ENCODE data around the gene SPRY4. TPM values are rescaled to one million over a fixed set of nuclear protein-coding genes. Genes with fewer than 3 reads are reported as not detected.

The SPRY4 gene
- total and polyA plus RNA-seq, 2 of the 13 experiments (the other 11 are each of a cell fraction or from before 2014, with no cell fraction given): 8.9 to 17.8 TPM

DNA sequence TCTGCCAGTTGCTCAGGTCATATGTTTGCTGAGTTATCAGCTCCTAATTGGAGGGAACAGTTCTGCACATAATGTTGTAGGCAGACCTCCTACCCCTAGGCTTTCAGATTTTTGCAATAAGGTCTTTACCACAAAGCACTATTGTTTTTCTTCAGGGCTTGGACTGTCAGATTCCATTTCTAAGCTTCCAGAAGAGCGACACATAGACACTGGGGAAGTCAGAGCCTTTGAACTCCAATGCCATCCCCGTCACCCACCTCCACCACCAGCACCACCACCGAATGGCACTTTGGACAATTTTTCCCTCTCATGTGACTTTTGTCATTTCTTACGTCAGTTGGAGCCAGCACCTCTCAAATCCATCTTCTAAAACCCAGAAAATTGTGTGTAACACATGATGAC, 28.3 kb upstream of the SPRY4 start (continued):
- TF ChIP-seq, protein P1, sequence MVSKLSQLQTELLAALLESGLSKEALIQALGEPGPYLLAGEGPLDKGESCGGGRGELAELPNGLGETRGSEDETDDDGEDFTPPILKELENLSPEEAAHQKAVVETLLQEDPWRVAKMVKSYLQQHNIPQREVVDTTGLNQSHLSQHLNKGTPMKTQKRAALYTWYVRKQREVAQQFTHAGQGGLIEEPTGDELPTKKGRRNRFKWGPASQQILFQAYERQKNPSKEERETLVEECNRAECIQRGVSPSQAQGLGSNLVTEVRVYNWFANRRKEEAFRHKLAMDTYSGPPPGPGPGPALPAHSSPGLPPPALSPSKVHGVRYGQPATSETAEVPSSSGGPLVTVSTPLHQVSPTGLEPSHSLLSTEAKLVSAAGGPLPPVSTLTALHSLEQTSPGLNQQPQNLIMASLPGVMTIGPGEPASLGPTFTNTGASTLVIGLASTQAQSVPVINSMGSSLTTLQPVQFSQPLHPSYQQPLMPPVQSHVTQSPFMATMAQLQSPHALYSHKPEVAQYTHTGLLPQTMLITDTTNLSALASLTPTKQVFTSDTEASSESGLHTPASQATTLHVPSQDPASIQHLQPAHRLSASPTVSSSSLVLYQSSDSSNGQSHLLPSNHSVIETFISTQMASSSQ (IDR thresholded peaks at IDR 0.05; ENCODE audit: low read depth): no peak
- TF ChIP-seq, protein P1 (CRISPR knock-in tag; IDR thresholded peaks at IDR 0.05; ENCODE audit: borderline replicate concordance): no peak
- TF ChIP-seq GFI1 (CRISPR knock-in tag; IDR thresholded peaks at IDR 0.05; ENCODE audit: borderline replicate concordance): no peak
- no peak for TF ChIP-seq ZNF761 (CRISPR knock-in tag; conservative IDR thresholded peaks at IDR 0.05)
- no peak for TF ChIP-seq MTA1 (CRISPR knock-in tag; IDR thresholded peaks at IDR 0.05; ENCODE audit: borderline replicate concordance)
- TF ChIP-seq, protein P2, sequence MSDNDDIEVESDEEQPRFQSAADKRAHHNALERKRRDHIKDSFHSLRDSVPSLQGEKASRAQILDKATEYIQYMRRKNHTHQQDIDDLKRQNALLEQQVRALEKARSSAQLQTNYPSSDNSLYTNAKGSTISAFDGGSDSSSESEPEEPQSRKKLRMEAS (IDR thresholded peaks at IDR 0.05): peak; percentile 27; the same call in 1 of the 2 replicates
- TF ChIP-seq ZKSCAN5 (CRISPR knock-in tag; IDR thresholded peaks at IDR 0.05): no peak
- TF ChIP-seq EHMT2 (IDR thresholded peaks at IDR 0.05; ENCODE audit: borderline replicate concordance, low read depth, low read length): no peak
- no peak for TF ChIP-seq ZBTB1 (CRISPR knock-in tag; IDR thresholded peaks at IDR 0.05; ENCODE audit: borderline replicate concordance)
- TF ChIP-seq, protein P3, sequence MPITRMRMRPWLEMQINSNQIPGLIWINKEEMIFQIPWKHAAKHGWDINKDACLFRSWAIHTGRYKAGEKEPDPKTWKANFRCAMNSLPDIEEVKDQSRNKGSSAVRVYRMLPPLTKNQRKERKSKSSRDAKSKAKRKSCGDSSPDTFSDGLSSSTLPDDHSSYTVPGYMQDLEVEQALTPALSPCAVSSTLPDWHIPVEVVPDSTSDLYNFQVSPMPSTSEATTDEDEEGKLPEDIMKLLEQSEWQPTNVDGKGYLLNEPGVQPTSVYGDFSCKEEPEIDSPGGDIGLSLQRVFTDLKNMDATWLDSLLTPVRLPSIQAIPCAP (CRISPR knock-in tag; IDR thresholded peaks at IDR 0.05; ENCODE audit: low read depth): no peak
- TF ChIP-seq ETV5 (CRISPR knock-in tag; IDR thresholded peaks at IDR 0.05; ENCODE audit: borderline replicate concordance): peak; percentile 13; the same call in 1 of the 2 replicates
- no peak for TF ChIP-seq ZNF224 (CRISPR knock-in tag; IDR thresholded peaks at IDR 0.05)
- TF ChIP-seq ZNF563 (CRISPR knock-in tag; IDR thresholded peaks at IDR 0.05): no peak
- TF ChIP-seq ZNF747 (CRISPR knock-in tag; IDR thresholded peaks at IDR 0.05; ENCODE audit: borderline replicate concordance): no peak
- no peak for TF ChIP-seq ZNF17 (CRISPR knock-in tag; IDR thresholded peaks at IDR 0.05)
- no peak; a peak in 1 of 4 replicates for TF ChIP-seq NR2F1 (CRISPR knock-in tag; IDR thresholded peaks at IDR 0.05)
- no peak for TF ChIP-seq ZNF546 (CRISPR knock-in tag; conservative IDR thresholded peaks at IDR 0.05)
- TF ChIP-seq, protein P4, sequence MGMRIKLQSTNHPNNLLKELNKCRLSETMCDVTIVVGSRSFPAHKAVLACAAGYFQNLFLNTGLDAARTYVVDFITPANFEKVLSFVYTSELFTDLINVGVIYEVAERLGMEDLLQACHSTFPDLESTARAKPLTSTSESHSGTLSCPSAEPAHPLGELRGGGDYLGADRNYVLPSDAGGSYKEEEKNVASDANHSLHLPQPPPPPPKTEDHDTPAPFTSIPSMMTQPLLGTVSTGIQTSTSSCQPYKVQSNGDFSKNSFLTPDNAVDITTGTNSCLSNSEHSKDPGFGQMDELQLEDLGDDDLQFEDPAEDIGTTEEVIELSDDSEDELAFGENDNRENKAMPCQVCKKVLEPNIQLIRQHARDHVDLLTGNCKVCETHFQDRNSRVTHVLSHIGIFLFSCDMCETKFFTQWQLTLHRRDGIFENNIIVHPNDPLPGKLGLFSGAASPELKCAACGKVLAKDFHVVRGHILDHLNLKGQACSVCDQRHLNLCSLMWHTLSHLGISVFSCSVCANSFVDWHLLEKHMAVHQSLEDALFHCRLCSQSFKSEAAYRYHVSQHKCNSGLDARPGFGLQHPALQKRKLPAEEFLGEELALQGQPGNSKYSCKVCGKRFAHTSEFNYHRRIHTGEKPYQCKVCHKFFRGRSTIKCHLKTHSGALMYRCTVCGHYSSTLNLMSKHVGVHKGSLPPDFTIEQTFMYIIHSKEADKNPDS (CRISPR knock-in tag; IDR thresholded peaks at IDR 0.05): no peak
- no peak for TF ChIP-seq SAFB2 (CRISPR knock-in tag; IDR thresholded peaks at IDR 0.05; ENCODE audit: borderline replicate concordance, low read depth)
- no peak for TF ChIP-seq KDM4B (CRISPR knock-in tag; IDR thresholded peaks at IDR 0.05)
- no peak for TF ChIP-seq SNAI1 (CRISPR knock-in tag; IDR thresholded peaks at IDR 0.05; ENCODE audit: borderline replicate concordance)
- TF ChIP-seq, protein P5, sequence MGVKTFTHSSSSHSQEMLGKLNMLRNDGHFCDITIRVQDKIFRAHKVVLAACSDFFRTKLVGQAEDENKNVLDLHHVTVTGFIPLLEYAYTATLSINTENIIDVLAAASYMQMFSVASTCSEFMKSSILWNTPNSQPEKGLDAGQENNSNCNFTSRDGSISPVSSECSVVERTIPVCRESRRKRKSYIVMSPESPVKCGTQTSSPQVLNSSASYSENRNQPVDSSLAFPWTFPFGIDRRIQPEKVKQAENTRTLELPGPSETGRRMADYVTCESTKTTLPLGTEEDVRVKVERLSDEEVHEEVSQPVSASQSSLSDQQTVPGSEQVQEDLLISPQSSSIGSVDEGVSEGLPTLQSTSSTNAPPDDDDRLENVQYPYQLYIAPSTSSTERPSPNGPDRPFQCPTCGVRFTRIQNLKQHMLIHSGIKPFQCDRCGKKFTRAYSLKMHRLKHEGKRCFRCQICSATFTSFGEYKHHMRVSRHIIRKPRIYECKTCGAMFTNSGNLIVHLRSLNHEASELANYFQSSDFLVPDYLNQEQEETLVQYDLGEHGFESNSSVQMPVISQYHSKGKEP (CRISPR knock-in tag; IDR thresholded peaks at IDR 0.05): no peak
- TF ChIP-seq ZMYM2 (CRISPR knock-in tag; IDR thresholded peaks at IDR 0.05): no peak

Data from HepG2 (cell line).